ENCODE measurements around the gene ZNF474.

ZNF474 gene

GRCh38 chr5:122145906-122146305, 16.6 kb downstream of the ZNF474 start:
- Histone ChIP-seq H3K36me3 (replicated peaks in 1 of 2; ENCODE audit: control insufficient read depth in 2 of 2, insufficient read depth in 2 of 2, low read length in 2 of 2) (no peaks in the 10 kb centered on the region), H2AK5ac (ENCODE audit: low read depth, low read length) (no peak overlapping the region), H3K4ac (ENCODE audit: low read length) (no peak overlapping the region), H2BK5ac (ENCODE audit: low read length) (no peak overlapping the region), H2BK15ac (ENCODE audit: low read length) (no peak overlapping the region), H4K91ac (ENCODE audit: low read depth, low read length, poor library complexity) (no peak overlapping the region), H3K14ac (ENCODE audit: low read length) (no peak overlapping the region), H3K9ac (ENCODE audit: low read depth, low read length, poor library complexity) (no peak overlapping the region), H3K79me1 (ENCODE audit: low read depth, low read length) (no peaks in the 10 kb centered on the region), H3K18ac (ENCODE audit: low read length) (no peak overlapping the region), H2AFZ (ENCODE audit: low read length) (peak overlapping the region; percentile 35), H3K27ac (replicated peaks; ENCODE audit: low read length) (no peak overlapping the region), H4K8ac (ENCODE audit: low read depth, low read length) (no peak overlapping the region), H3K4me2 (ENCODE audit: insufficient read depth, low read length, poor library complexity, severe bottlenecking) (no peak overlapping the region), H3K4me1 (ENCODE audit: control insufficient read depth in 2 of 2, insufficient read depth in 1 of 2, low read depth in 1 of 2, low read length in 2 of 2) (peaks cover 2% of the 10 kb centered on the region in 2 donors), H3K23ac (ENCODE audit: low read depth, low read length, poor library complexity) (no peak overlapping the region), H2BK120ac (ENCODE audit: low read depth, low read length) (no peak overlapping the region), H3K9me3 (replicated peaks in 1 of 2; ENCODE audit: control insufficient read depth in 2 of 2, insufficient read depth in 1 of 2, low read depth in 1 of 2, low read length in 2 of 2) (no peaks in the 10 kb centered on the region), H2BK12ac (ENCODE audit: low read length) (no peak overlapping the region), H3K4me3 (ENCODE audit: low read length in 2 of 2) (no peak overlapping the region), H3K27me3 (ENCODE audit: control insufficient read depth in 3 of 3, insufficient read depth in 3 of 3, low read depth in 1 of 3, low read length in 3 of 3) (no peaks in the 10 kb centered on the region)
- DNase-seq (ENCODE audit: low spot score), result no peak
- no CpG with 5 or more reads among the region's 1 CpG for WGBS, 2 donors (ENCODE audit: extremely low coverage in 2 of 2, insufficient read length in 2 of 2, insufficient replicate concordance in 1 of 2)

DNA sequence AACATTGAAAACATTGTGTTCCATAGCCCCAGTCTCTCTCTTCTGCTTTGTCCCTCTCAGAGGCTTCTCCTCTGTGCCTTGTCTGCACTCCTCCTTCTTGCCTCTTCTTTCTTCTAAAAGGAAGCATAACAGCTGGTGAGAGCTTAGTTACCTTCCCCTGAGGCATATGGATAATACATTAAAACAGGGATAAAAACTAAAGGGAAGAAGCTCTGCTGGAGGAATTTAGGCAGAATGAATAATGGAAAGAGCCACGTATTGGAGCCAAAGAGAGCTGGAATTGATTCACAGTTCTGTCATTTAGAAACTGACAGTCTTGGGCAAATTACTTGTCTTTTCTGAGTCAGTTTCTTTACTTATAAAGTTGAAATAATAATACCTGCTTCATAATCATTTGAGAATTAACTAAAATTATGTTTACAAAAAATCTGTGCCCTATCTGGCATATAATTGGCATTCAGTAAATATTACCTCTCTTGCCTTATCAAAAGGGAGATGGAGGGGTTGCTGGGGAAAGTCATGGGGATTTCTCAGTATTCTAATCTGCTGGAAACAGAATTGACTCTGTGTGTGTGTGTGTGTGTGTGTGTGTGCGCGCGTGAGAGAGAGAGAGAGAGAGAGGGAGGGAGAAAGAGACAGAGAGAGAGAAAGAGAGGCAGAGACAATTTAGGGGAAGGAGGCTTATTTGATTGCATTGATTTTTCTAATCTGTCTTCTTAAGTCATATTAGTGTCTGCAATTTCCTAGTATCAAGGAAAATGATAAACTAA, 20.2 kb downstream of the ZNF474 start:
- no peaks in the 10 kb centered on the region for H3K27me3 ChIP-seq (ENCODE audit: control insufficient read depth in 3 of 3, insufficient read depth in 3 of 3, low read depth in 1 of 3, low read length in 3 of 3)
- H3K4me2 ChIP-seq (ENCODE audit: insufficient read depth, low read length, poor library complexity, severe bottlenecking), result no peak overlapping the region
- no peak overlapping the region for H2BK5ac ChIP-seq (ENCODE audit: low read length)
- DNase-seq (ENCODE audit: low spot score), result no peak
- peaks cover 2 to 6% of the 10 kb centered on the region in 2 donors for H3K4me1 ChIP-seq (ENCODE audit: control insufficient read depth in 2 of 2, insufficient read depth in 1 of 2, low read depth in 1 of 2, low read length in 2 of 2)
- H3K36me3 ChIP-seq (replicated peaks in 1 of 2; ENCODE audit: control insufficient read depth in 2 of 2, insufficient read depth in 2 of 2, low read length in 2 of 2), result no peaks in the 10 kb centered on the region
- H2BK120ac ChIP-seq (ENCODE audit: low read depth, low read length), result no peak overlapping the region
- no peak overlapping the region for H3K23ac ChIP-seq (ENCODE audit: low read depth, low read length, poor library complexity)
- no peak overlapping the region for H2AK5ac ChIP-seq (ENCODE audit: low read depth, low read length)
- H4K8ac ChIP-seq (ENCODE audit: low read depth, low read length), result no peak overlapping the region
- no peak overlapping the region for H3K27ac ChIP-seq (replicated peaks; ENCODE audit: low read length)
- H3K9ac ChIP-seq (ENCODE audit: low read depth, low read length, poor library complexity), result no peak overlapping the region
- WGBS, 2 donors (ENCODE audit: extremely low coverage in 2 of 2, insufficient read length in 2 of 2, insufficient replicate concordance in 1 of 2), result no CpG with 5 or more reads among the region's 4 CpGs
- no peak overlapping the region for H3K4ac ChIP-seq (ENCODE audit: low read length)
- H2BK15ac ChIP-seq (ENCODE audit: low read length), result no peak overlapping the region
- no peak overlapping the region for H3K14ac ChIP-seq (ENCODE audit: low read length)
- H3K4me3 ChIP-seq (ENCODE audit: low read length in 2 of 2), result no peak overlapping the region
- peak overlapping the region; percentile 48 for H2AFZ ChIP-seq (ENCODE audit: low read length)
- H3K18ac ChIP-seq (ENCODE audit: low read length), result no peak overlapping the region
- H3K79me1 ChIP-seq (ENCODE audit: low read depth, low read length), result no peaks in the 10 kb centered on the region
- H4K91ac ChIP-seq (ENCODE audit: low read depth, low read length, poor library complexity), result no peak overlapping the region
- H2BK12ac ChIP-seq (ENCODE audit: low read length), result no peak overlapping the region
- no peaks in the 10 kb centered on the region for H3K9me3 ChIP-seq (replicated peaks in 1 of 2; ENCODE audit: control insufficient read depth in 2 of 2, insufficient read depth in 1 of 2, low read depth in 1 of 2, low read length in 2 of 2)

GRCh38 chr5:122150215-122150614, 20.9 kb downstream of the ZNF474 start:
- Histone ChIP-seq H2AK5ac (ENCODE audit: low read depth, low read length) (no peak overlapping the region), H2BK120ac (ENCODE audit: low read depth, low read length) (no peak overlapping the region), H3K14ac (ENCODE audit: low read length) (no peak overlapping the region), H3K36me3 (replicated peaks in 1 of 2; ENCODE audit: control insufficient read depth in 2 of 2, insufficient read depth in 2 of 2, low read length in 2 of 2) (no peaks in the 10 kb centered on the region), H2BK15ac (ENCODE audit: low read length) (no peak overlapping the region), H2BK5ac (ENCODE audit: low read length) (no peak overlapping the region), H3K4me3 (ENCODE audit: low read length in 2 of 2) (no peak overlapping the region), H2BK12ac (ENCODE audit: low read length) (no peak overlapping the region), H3K23ac (ENCODE audit: low read depth, low read length, poor library complexity) (no peak overlapping the region), H3K27me3 (ENCODE audit: control insufficient read depth in 3 of 3, insufficient read depth in 3 of 3, low read depth in 1 of 3, low read length in 3 of 3) (no peaks in the 10 kb centered on the region), H3K4me1 (ENCODE audit: control insufficient read depth in 2 of 2, insufficient read depth in 1 of 2, low read depth in 1 of 2, low read length in 2 of 2) (peaks cover 2 to 5% of the 10 kb centered on the region in 2 donors), H3K27ac (replicated peaks; ENCODE audit: low read length) (no peak overlapping the region), H3K9me3 (replicated peaks in 1 of 2; ENCODE audit: control insufficient read depth in 2 of 2, insufficient read depth in 1 of 2, low read depth in 1 of 2, low read length in 2 of 2) (no peaks in the 10 kb centered on the region), H3K4me2 (ENCODE audit: insufficient read depth, low read length, poor library complexity, severe bottlenecking) (no peak overlapping the region), H4K91ac (ENCODE audit: low read depth, low read length, poor library complexity) (no peak overlapping the region), H3K18ac (ENCODE audit: low read length) (no peak overlapping the region), H3K9ac (ENCODE audit: low read depth, low read length, poor library complexity) (no peak overlapping the region), H2AFZ (ENCODE audit: low read length) (no peak overlapping the region), H3K79me1 (ENCODE audit: low read depth, low read length) (no peaks in the 10 kb centered on the region), H4K8ac (ENCODE audit: low read depth, low read length) (no peak overlapping the region), H3K4ac (ENCODE audit: low read length) (no peak overlapping the region)
- no peak for DNase-seq (ENCODE audit: low spot score)
- no CpG with 5 or more reads among the region's 2 CpGs for WGBS, 2 donors (ENCODE audit: extremely low coverage in 2 of 2, insufficient read length in 2 of 2, insufficient replicate concordance in 1 of 2)

DNA sequence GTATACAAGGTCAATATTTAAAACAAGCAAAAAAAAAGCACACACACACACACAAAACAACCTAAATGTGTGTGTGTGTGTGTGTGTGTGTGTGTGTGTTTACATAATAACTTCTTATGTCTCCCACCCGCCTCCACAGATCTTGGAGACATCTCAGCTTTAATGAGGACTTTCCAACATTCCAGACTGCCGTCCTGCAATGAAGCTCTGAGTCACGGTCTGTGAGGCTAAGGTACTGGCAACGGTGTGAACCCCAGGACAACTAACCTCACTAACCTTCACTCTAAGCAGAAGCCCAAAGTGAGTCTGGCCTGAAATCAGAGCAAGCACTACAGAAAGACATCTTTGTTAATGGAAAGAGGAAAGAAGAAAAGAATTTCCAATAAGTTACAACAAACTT, 22.3 kb downstream of the ZNF474 start:
- Histone ChIP-seq H3K14ac (ENCODE audit: low read length) (no peak overlapping the region), H3K18ac (ENCODE audit: low read length) (no peak overlapping the region), H3K36me3 (replicated peaks in 1 of 2; ENCODE audit: control insufficient read depth in 2 of 2, insufficient read depth in 2 of 2, low read length in 2 of 2) (no peaks in the 10 kb centered on the region), H2BK12ac (ENCODE audit: low read length) (no peak overlapping the region), H2BK15ac (ENCODE audit: low read length) (no peak overlapping the region), H3K9ac (ENCODE audit: low read depth, low read length, poor library complexity) (no peak overlapping the region), H3K4ac (ENCODE audit: low read length) (no peak overlapping the region), H3K4me1 (ENCODE audit: control insufficient read depth in 2 of 2, insufficient read depth in 1 of 2, low read depth in 1 of 2, low read length in 2 of 2) (peaks cover 0 to 4% of the 10 kb centered on the region in 2 donors), H2BK5ac (ENCODE audit: low read length) (no peak overlapping the region), H3K4me3 (ENCODE audit: low read length in 2 of 2) (no peak overlapping the region), H4K8ac (ENCODE audit: low read depth, low read length) (no peak overlapping the region), H2AK5ac (ENCODE audit: low read depth, low read length) (no peak overlapping the region), H3K27ac (replicated peaks; ENCODE audit: low read length) (no peak overlapping the region), H3K9me3 (replicated peaks in 1 of 2; ENCODE audit: control insufficient read depth in 2 of 2, insufficient read depth in 1 of 2, low read depth in 1 of 2, low read length in 2 of 2) (no peaks in the 10 kb centered on the region), H4K91ac (ENCODE audit: low read depth, low read length, poor library complexity) (no peak overlapping the region), H3K27me3 (ENCODE audit: control insufficient read depth in 3 of 3, insufficient read depth in 3 of 3, low read depth in 1 of 3, low read length in 3 of 3) (no peaks in the 10 kb centered on the region), H3K79me1 (ENCODE audit: low read depth, low read length) (no peaks in the 10 kb centered on the region), H3K4me2 (ENCODE audit: insufficient read depth, low read length, poor library complexity, severe bottlenecking) (no peak overlapping the region), H2AFZ (ENCODE audit: low read length) (no peak overlapping the region), H2BK120ac (ENCODE audit: low read depth, low read length) (no peak overlapping the region), H3K23ac (ENCODE audit: low read depth, low read length, poor library complexity) (no peak overlapping the region)
- WGBS, 2 donors (ENCODE audit: extremely low coverage in 2 of 2, insufficient read length in 2 of 2, insufficient replicate concordance in 1 of 2), result no CpG with 5 or more reads among the region's 4 CpGs
- no peak for DNase-seq (ENCODE audit: low spot score)

Data from neuronal stem cell (in vitro differentiated cells).